ENCODE data around the gene C14orf180. TPM values are rescaled to one million over a fixed set of nuclear protein-coding genes. Genes with fewer than 3 reads are reported as not detected.

Gene C14orf180
- polyA plus RNA-seq, 1 donor (not counting 4 experiments of a cell fraction or from before 2014, with no cell fraction given): not detected

GRCh38 chr14:104559804-104560585, 19.6 kb upstream of the C14orf180 start:
- H3K27me3 ChIP-seq (ENCODE audit: control insufficient read depth, extremely low read depth, insufficient read depth, low read length): peaks cover 22% of the 10 kb centered on the region
- no peak overlapping the region for H3K4me3 ChIP-seq (ENCODE audit: control insufficient read depth in 2 of 3, extremely low read depth in 1 of 3, insufficient read depth in 2 of 3, low read depth in 1 of 3, low read length in 3 of 3)
- H2AFZ ChIP-seq (ENCODE audit: control insufficient read depth, low read length): no peak overlapping the region
- FAIRE-seq: no peak
- TF ChIP-seq CTCF (optimal IDR thresholded peaks at IDR 0.05 in 1 of 3, IDR thresholded peaks at IDR 0.05 in 1 of 3, conservative IDR thresholded peaks at IDR 0.05 in 1 of 3; ENCODE audit: extremely low read depth in 1 of 3, insufficient read depth in 2 of 3, low read length in 3 of 3): no peak
- TF ChIP-seq EZH2 (IDR thresholded peaks at IDR 0.05; ENCODE audit: low read length): no peak
- H3K9me1 ChIP-seq (ENCODE audit: control insufficient read depth, extremely low read depth, insufficient read depth, low read length): no peaks in the 10 kb centered on the region
- H4K20me1 ChIP-seq (ENCODE audit: control insufficient read depth, extremely low read depth, insufficient read depth, low read length): no peaks in the 10 kb centered on the region
- DNase-seq (ENCODE audit: low read depth, low spot score): no peak
- H3K4me1 ChIP-seq (ENCODE audit: control insufficient read depth, extremely low read depth, insufficient read depth, low read length): no peaks in the 10 kb centered on the region
- dilution Hi-C loops (cut with MboI; ENCODE audit: extremely low pct_ligation_motif_present, low sequenced_read_pairs): no loop called here
- no peaks in the 10 kb centered on the region for H3K36me3 ChIP-seq (ENCODE audit: control insufficient read depth in 2 of 2, extremely low read depth in 1 of 2, insufficient read depth in 2 of 2, low read length in 2 of 2)
- H3K9ac ChIP-seq (ENCODE audit: control insufficient read depth, extremely low read depth, insufficient read depth, low read length): no peak overlapping the region
- no peak overlapping the region for H3K27ac ChIP-seq (ENCODE audit: control insufficient read depth, insufficient read depth, low read length)
- H3K4me2 ChIP-seq (ENCODE audit: control insufficient read depth, extremely low read depth, insufficient read depth, low read depth, low read length): no peak overlapping the region
- no peaks in the 10 kb centered on the region for H3K79me2 ChIP-seq (ENCODE audit: control insufficient read depth, insufficient read depth, low read length)
- H3K9me3 ChIP-seq (ENCODE audit: control insufficient read depth, low read depth, low read length): no peaks in the 10 kb centered on the region

- H3K4me3 ChIP-seq (ENCODE audit: control insufficient read depth in 2 of 3, extremely low read depth in 1 of 3, insufficient read depth in 2 of 3, low read depth in 1 of 3, low read length in 3 of 3): no peak overlapping the region
- no peak overlapping the region for H3K9ac ChIP-seq (ENCODE audit: control insufficient read depth, extremely low read depth, insufficient read depth, low read length)
- peaks cover 27% of the 10 kb centered on the region for H3K27me3 ChIP-seq (ENCODE audit: control insufficient read depth, extremely low read depth, insufficient read depth, low read length)
- no peak for FAIRE-seq
- H3K4me2 ChIP-seq (ENCODE audit: control insufficient read depth, extremely low read depth, insufficient read depth, low read depth, low read length): no peak overlapping the region
- dilution Hi-C loops (cut with MboI; ENCODE audit: extremely low pct_ligation_motif_present, low sequenced_read_pairs): no loop called here
- no peaks in the 10 kb centered on the region for H3K9me1 ChIP-seq (ENCODE audit: control insufficient read depth, extremely low read depth, insufficient read depth, low read length)
- H2AFZ ChIP-seq (ENCODE audit: control insufficient read depth, low read length): no peak overlapping the region
- H3K27ac ChIP-seq (ENCODE audit: control insufficient read depth, insufficient read depth, low read length): no peak overlapping the region
- no peaks in the 10 kb centered on the region for H3K79me2 ChIP-seq (ENCODE audit: control insufficient read depth, insufficient read depth, low read length)
- no peaks in the 10 kb centered on the region for H3K36me3 ChIP-seq (ENCODE audit: control insufficient read depth in 2 of 2, extremely low read depth in 1 of 2, insufficient read depth in 2 of 2, low read length in 2 of 2)
- H3K4me1 ChIP-seq (ENCODE audit: control insufficient read depth, extremely low read depth, insufficient read depth, low read length): no peaks in the 10 kb centered on the region
- no peak for DNase-seq (ENCODE audit: low read depth, low spot score)
- no peaks in the 10 kb centered on the region for H4K20me1 ChIP-seq (ENCODE audit: control insufficient read depth, extremely low read depth, insufficient read depth, low read length)
- no peaks in the 10 kb centered on the region for H3K9me3 ChIP-seq (ENCODE audit: control insufficient read depth, low read depth, low read length)
- no peak for TF ChIP-seq EZH2 (IDR thresholded peaks at IDR 0.05; ENCODE audit: low read length)
- no peak for TF ChIP-seq CTCF (optimal IDR thresholded peaks at IDR 0.05 in 1 of 3, IDR thresholded peaks at IDR 0.05 in 1 of 3, conservative IDR thresholded peaks at IDR 0.05 in 1 of 3; ENCODE audit: extremely low read depth in 1 of 3, insufficient read depth in 2 of 3, low read length in 3 of 3)
Observed at GRCh38 chr14:104560586-104560945, 19.0 kb upstream of the C14orf180 start.
